ENCODE data around the gene CAP2. TPM values are rescaled to one million over a fixed set of nuclear protein-coding genes. Genes with fewer than 3 reads are reported as not detected.
"Not testable (repeated sequence)": the region's sequence is repeated elsewhere in the genome, so short reads cannot be mapped to it uniquely, and the experiment has no call there.

The CAP2 gene
- total RNA-seq, 3 donors from 2014 or later = 3.9 to 15.1 (median 7.5) TPM

DNA sequence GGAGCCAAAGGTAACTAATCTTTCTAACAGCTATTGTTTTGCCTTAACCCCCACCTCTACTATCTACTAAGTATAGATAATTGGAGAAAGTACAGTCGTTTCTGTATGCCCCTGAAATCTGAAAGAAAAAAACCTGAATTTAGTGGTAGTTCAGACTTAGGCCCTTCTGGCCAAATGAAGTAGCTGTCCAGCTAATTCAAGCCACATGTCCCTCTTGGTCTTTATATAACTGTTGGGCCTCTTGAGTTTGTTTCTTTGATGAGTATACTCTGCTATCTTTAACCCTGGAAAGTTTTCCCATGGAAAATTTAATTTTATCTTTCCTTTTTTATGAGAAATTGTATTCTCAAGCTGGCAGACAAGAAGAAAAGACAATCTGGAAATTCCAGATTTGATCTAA lies 133.7 kb downstream of the CAP2 start:
- intact Hi-C loops (cut with DNase I; ENCODE audit: low total_unique reads) = no loop called here

DNA sequence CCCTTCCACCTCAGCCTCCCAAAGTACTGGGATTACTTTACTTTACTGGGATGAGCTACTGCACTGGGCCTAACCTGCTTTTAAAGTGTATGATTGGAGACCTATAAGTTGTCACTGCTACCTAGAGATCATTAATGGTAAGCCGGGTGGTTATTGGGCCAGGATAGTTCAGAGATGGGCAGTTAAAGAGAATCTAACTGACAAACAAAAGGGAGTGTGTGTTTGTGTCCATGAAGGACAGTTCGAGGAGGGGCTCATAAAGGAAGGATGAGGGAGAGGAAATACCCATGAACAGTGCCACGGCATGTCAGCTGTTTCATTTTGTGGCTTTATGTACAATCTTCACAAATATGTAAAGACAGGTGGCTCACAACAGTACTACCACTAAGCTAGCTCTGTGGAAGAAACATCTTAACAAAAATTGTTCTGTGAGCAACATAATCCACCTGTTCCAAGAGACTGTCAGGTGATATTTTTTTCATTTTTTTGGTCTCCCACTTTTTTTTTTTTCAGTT lies 137.0 kb downstream of the CAP2 start:
- TF ChIP-seq POLR2AphosphoS5 (IDR thresholded peaks at IDR 0.05) = no peak
- Histone ChIP-seq H3K4me1 (no peaks in the 10 kb centered on the region), H3K27ac (no peak overlapping the region), H3K27me3 (no peaks in the 10 kb centered on the region), H3K36me3 (no peaks in the 10 kb centered on the region), H3K9me3 (no peaks in the 10 kb centered on the region), H3K4me3 (no peak overlapping the region)
- intact Hi-C loops (cut with DNase I; ENCODE audit: low total_unique reads) = no loop called here
- no peak for DNase-seq (ENCODE audit: low spot score in 2 of 2)

More for the DNA sequence above, 133.7 kb downstream of the CAP2 start:
- Histone ChIP-seq H3K27me3 (no peaks in the 10 kb centered on the region), H3K4me1 (no peaks in the 10 kb centered on the region), H3K36me3 (no peaks in the 10 kb centered on the region), H3K27ac (no peak overlapping the region), H3K4me3 (no peak overlapping the region), H3K9me3 (no peaks in the 10 kb centered on the region)
- no peak for DNase-seq (ENCODE audit: low spot score in 2 of 2)
- TF ChIP-seq POLR2A (IDR thresholded peaks at IDR 0.05) (no peak), POLR2AphosphoS5 (IDR thresholded peaks at IDR 0.05) (no peak)
- TF ChIP-seq, protein P1, sequence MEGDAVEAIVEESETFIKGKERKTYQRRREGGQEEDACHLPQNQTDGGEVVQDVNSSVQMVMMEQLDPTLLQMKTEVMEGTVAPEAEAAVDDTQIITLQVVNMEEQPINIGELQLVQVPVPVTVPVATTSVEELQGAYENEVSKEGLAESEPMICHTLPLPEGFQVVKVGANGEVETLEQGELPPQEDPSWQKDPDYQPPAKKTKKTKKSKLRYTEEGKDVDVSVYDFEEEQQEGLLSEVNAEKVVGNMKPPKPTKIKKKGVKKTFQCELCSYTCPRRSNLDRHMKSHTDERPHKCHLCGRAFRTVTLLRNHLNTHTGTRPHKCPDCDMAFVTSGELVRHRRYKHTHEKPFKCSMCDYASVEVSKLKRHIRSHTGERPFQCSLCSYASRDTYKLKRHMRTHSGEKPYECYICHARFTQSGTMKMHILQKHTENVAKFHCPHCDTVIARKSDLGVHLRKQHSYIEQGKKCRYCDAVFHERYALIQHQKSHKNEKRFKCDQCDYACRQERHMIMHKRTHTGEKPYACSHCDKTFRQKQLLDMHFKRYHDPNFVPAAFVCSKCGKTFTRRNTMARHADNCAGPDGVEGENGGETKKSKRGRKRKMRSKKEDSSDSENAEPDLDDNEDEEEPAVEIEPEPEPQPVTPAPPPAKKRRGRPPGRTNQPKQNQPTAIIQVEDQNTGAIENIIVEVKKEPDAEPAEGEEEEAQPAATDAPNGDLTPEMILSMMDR (IDR thresholded peaks at IDR 0.05) = no peak

DNA sequence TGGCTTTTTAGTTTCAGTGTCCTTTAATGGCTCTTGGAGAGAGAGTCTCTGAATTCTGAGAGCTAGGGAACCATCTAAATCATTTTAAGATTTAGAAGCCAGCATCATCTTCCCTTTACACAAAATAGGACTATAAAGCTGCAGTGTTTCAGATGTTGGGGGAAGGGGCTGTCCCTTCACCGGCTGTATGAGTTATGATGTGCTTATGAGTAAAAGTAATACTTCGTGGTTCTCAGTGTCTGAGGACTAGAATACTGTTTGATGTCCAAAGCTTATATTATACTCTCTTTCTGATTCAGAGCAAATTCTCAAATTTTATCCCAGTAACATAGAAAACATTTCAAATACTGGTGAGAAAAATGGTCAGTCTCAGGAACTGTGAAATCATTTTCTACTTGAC lies 143.2 kb downstream of the CAP2 start:
- intact Hi-C loops (cut with DNase I; ENCODE audit: low total_unique reads) = no loop called here
- DNase-seq (ENCODE audit: low spot score in 2 of 2) = no peak
- TF ChIP-seq POLR2A (IDR thresholded peaks at IDR 0.05) = no peak
- no peak for TF ChIP-seq POLR2AphosphoS5 (IDR thresholded peaks at IDR 0.05)
- TF ChIP-seq, protein P1 (IDR thresholded peaks at IDR 0.05) = no peak
- H3K36me3 ChIP-seq = no peaks in the 10 kb centered on the region
- no peaks in the 10 kb centered on the region for H3K9me3 ChIP-seq
- H3K4me1 ChIP-seq = no peaks in the 10 kb centered on the region
- H3K27ac ChIP-seq = no peak overlapping the region
- no peaks in the 10 kb centered on the region for H3K27me3 ChIP-seq
- no peak overlapping the region for H3K4me3 ChIP-seq

DNA sequence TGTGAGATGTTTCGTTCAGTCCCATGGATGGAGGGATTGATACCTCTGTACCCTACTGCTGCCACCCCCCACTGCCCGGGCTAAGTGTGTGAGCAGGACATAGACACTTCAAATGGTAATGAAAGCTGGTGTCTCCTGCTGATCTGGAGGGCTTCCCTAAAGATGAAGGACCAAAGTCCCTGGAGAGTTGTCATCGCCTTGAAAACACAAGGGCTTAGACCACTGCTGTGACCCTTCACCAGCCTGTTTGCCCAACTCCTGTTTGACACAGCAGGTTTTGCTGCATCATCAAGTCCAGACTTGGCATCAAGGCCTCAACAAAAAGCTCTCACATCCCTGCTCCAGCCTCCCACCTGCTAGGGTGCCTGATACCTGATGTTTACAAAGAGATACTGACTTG lies 148.8 kb downstream of the CAP2 start:
- TF ChIP-seq POLR2A (IDR thresholded peaks at IDR 0.05) (no peak), POLR2AphosphoS5 (IDR thresholded peaks at IDR 0.05) (no peak)
- TF ChIP-seq, protein P1 (IDR thresholded peaks at IDR 0.05) = no peak
- Histone ChIP-seq H3K27me3 (no peaks in the 10 kb centered on the region), H3K36me3 (no peaks in the 10 kb centered on the region), H3K4me1 (no peaks in the 10 kb centered on the region), H3K9me3 (no peaks in the 10 kb centered on the region), H3K4me3 (no peak overlapping the region), H3K27ac (no peak overlapping the region)
- DNase-seq (ENCODE audit: low spot score in 2 of 2) = no peak
- intact Hi-C loops (cut with DNase I; ENCODE audit: low total_unique reads) = no loop called here

DNA sequence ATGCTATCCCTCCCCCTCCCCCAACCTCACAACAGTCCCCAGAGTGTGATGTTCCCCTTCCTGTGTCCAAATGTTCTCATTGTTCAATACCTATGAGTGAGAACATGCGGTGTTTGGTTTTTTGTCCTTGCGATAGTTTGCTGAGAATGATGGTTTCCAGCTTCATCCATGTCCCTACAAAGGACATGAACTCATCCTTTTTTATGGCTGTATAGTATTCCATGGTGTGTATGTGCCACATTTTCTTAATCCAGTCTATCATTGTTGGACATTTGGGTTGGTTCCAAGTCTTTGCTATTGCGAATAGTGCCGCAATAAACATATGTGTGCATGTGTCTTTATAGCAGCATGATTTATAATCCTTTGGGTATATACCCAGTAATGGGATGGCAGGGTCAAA lies 152.3 kb downstream of the CAP2 start:
- H3K27me3 ChIP-seq; H3K9me3 ChIP-seq; DNase-seq (ENCODE audit: low spot score in 2 of 2); H3K36me3 ChIP-seq; H3K27ac ChIP-seq; intact Hi-C loops (cut with DNase I; ENCODE audit: low total_unique reads); H3K4me1 ChIP-seq; H3K4me3 ChIP-seq: not testable (repeated sequence)

DNA sequence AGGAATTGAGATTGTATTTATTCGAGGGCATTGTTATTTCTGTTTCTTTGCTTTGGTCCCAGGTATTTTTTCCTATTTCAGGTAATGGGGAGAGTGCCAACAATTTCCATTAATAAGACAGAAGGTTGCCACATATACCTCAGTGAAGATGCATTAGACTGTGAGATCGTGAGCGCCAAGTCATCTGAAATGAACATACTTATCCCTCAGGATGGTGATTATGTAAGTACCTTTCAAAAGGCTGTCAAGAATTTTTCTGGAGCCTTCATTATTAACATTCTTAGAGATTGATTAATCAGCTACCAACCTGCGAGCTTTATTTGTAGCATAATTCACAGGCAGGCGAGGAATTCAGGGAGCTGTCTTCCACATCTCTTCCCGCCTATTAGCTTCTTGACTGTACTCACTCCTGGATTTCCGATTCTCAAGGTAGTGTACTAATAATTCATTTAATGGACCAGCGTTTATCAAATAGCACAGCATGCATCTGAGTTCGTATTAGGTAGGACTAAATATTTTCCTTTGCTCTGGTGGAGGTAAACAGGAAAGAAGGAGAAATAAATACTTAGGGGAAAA lies 158.1 kb downstream of the CAP2 start:
- Histone ChIP-seq H3K27me3 (no peaks in the 10 kb centered on the region), H3K27ac (no peak overlapping the region), H3K4me3 (no peak overlapping the region), H3K4me1 (no peaks in the 10 kb centered on the region), H3K9me3 (no peaks in the 10 kb centered on the region), H3K36me3 (no peaks in the 10 kb centered on the region)
- intact Hi-C loops (cut with DNase I; ENCODE audit: low total_unique reads) = no loop called here
- DNase-seq (ENCODE audit: low spot score in 2 of 2) = no peak
- TF ChIP-seq POLR2A (IDR thresholded peaks at IDR 0.05) (no peak), POLR2AphosphoS5 (IDR thresholded peaks at IDR 0.05) (no peak)

DNA sequence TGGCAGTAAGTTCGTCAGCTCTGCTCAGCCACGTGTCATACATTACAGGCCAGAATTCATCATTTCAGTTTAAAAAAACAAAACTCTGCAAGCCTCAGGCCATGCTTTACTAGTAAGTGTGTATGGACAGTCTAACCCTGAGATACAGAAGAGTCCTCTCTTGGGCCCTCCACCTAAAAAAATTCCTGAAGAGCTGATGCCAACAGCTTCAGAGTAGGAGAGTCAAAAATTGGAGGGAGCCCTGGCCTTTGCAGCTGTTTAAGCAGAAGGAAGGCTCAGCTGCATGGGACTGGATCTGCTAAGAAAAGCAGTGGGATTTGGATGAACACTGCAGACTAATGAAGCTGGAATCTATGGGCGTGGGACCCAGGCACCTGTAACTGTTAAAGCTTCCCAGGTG lies 159.5 kb downstream of the CAP2 start:
- Histone ChIP-seq H3K4me3 (no peak overlapping the region), H3K4me1 (no peaks in the 10 kb centered on the region), H3K9me3 (no peaks in the 10 kb centered on the region), H3K36me3 (no peaks in the 10 kb centered on the region), H3K27me3 (no peaks in the 10 kb centered on the region), H3K27ac (no peak overlapping the region)
- TF ChIP-seq, protein P1 (IDR thresholded peaks at IDR 0.05) = no peak
- TF ChIP-seq POLR2AphosphoS5 (IDR thresholded peaks at IDR 0.05) (no peak), POLR2A (IDR thresholded peaks at IDR 0.05) (no peak)
- intact Hi-C loops (cut with DNase I; ENCODE audit: low total_unique reads) = no loop called here
- no peak for DNase-seq (ENCODE audit: low spot score in 2 of 2)

Measured in breast epithelium (tissue), 4 donors.